Liver (tissue), 3 donors: Measurements from ENCODE around the gene UGT1A5.

Experiments used
- ATF3 ChIP-seq: IDR thresholded peaks from 2 replicates; pipeline ENCODE4 v1.6.1; 2016; ENCODE audit warnings: antibody characterized with exemption
- CTCF ChIP-seq: fragments of 150-350 bp; IDR thresholded peaks from 2 replicates; pipeline ENCODE4 v1.5.1; 2017; ENCODE audit warnings: improper control_type of control experiment, low read depth, low read length; ENCODE audit not compliant: missing input control
- FOXA1 ChIP-seq: IDR thresholded peaks from 2 replicates; pipeline ENCODE4 v1.6.1; 2016; ENCODE audit warnings: antibody characterized with exemption
- GABPA ChIP-seq, 2 donors: IDR thresholded peaks in 1 of 2; conservative IDR thresholded peaks in 1 of 2; 2 replicates each; pipeline ENCODE4 v1.6.1; 2016; ENCODE audit warnings: antibody characterized with exemption in 2 of 2, mild to moderate bottlenecking in 1 of 2, moderate library complexity in 1 of 2
- MAX ChIP-seq: IDR thresholded peaks from 2 replicates; pipeline ENCODE4 v1.6.1; 2016; ENCODE audit warnings: antibody characterized with exemption
- RXRA ChIP-seq, 2 donors: IDR thresholded peaks; 2 replicates each; pipeline ENCODE4 v1.6.1; 2017 to 2018; ENCODE audit warnings: antibody characterized with exemption in 2 of 2, mild to moderate bottlenecking in 1 of 2
- SP1 ChIP-seq: IDR thresholded peaks from 2 replicates; pipeline ENCODE4 v1.6.1; 2018; ENCODE audit warnings: antibody characterized with exemption, mild to moderate bottlenecking
- TAF1 ChIP-seq: conservative IDR thresholded peaks from 2 replicates; pipeline ENCODE4 v1.6.1; 2016; ENCODE audit warnings: antibody characterized with exemption, mild to moderate bottlenecking
- ZBTB33 ChIP-seq: IDR thresholded peaks from 2 replicates; pipeline ENCODE4 v1.6.1; 2016; ENCODE audit warnings: antibody characterized with exemption
- donor health status: healthy.
- donor health status: healthy.

GRCh38 chr2:233740870-233741269 lies 28.2 kb downstream of the UGT1A5 start:
- TF ChIP-seq FOXA1 (no peak), CTCF (no peak), ZBTB33 (no peak), GABPA (IDR thresholded peaks at IDR 0.05 in 1 of 2, conservative IDR thresholded peaks at IDR 0.05 in 1 of 2) (no peak), MAX (no peak), RXRA (IDR thresholded peaks at IDR 0.05) (no peak), ATF3 (no peak), TAF1 (no peak), SP1 (no peak)
